Measurements from ENCODE around the gene CDS2.

GRCh38 chr20:5143851-5144250 lies 17.0 kb downstream of the CDS2 start:
- TF ChIP-seq, protein P1, sequence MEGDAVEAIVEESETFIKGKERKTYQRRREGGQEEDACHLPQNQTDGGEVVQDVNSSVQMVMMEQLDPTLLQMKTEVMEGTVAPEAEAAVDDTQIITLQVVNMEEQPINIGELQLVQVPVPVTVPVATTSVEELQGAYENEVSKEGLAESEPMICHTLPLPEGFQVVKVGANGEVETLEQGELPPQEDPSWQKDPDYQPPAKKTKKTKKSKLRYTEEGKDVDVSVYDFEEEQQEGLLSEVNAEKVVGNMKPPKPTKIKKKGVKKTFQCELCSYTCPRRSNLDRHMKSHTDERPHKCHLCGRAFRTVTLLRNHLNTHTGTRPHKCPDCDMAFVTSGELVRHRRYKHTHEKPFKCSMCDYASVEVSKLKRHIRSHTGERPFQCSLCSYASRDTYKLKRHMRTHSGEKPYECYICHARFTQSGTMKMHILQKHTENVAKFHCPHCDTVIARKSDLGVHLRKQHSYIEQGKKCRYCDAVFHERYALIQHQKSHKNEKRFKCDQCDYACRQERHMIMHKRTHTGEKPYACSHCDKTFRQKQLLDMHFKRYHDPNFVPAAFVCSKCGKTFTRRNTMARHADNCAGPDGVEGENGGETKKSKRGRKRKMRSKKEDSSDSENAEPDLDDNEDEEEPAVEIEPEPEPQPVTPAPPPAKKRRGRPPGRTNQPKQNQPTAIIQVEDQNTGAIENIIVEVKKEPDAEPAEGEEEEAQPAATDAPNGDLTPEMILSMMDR (IDR thresholded peaks at IDR 0.05) = no peak
- TF ChIP-seq POLR2A (IDR thresholded peaks at IDR 0.05) (no peak), POLR2AphosphoS5 (IDR thresholded peaks at IDR 0.05) (no peak)

All from sigmoid colon (tissue), 4 donors.